Measurements from ENCODE around the gene TPCN2. TPM values are rescaled to one million over a fixed set of nuclear protein-coding genes. Genes with fewer than 3 reads are reported as not detected.

Gene TPCN2
- total and polyA plus RNA-seq, 4 donors = 6.4 to 20.8 (median 12.1) TPM

DNA sequence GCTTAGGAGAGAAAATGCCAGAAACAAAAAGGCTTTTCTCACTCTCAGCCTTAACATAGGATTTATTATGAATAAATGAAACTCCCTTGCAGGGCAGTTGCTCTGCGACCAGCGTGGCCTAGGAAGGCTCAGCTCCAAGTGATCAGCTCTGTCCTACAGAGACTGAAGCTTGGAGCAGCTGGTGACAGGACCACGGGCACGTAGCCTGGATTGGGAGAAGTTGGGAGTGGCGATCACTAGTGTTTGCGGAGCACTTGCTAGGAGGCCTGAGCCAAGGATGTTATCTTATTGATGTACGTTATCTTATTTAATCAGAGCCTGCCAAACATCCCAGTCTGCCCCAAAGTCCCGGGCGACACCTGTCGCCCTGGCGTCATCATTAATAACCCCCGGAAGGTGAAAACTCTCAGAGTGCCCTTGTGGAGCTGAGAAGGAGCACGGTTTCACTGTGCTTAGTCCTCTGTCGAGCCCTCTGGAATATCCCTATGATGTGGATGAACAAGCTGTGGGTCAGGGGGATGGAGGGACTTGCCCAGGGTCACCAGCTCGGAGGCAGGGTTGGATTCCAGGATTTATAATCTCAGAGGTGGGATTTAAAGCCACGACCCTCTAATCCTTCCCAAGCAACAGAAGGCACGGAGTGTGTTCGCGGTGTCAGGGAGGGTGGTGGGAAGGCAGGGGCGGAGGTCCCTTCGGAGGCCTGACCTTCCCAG lies 66.2 kb downstream of the TPCN2 start:
- H3K27ac ChIP-seq (ENCODE audit: low read depth in 1 of 2, low read length in 2 of 2) = no peak overlapping the region
- 57% methylated on average over 21 of the region's 21 CpGs for whole genome bisulfite sequencing
- peaks cover 0 to 10% (median 4%) of the 10 kb centered on the region in 4 donors for H3K4me1 ChIP-seq (ENCODE audit: control insufficient read depth in 4 of 4, insufficient read depth in 4 of 4, low read length in 3 of 4)
- H3K4me3 ChIP-seq (ENCODE audit: low read depth in 1 of 3, low read length in 3 of 3) = no peak overlapping the region
- H3K9me3 ChIP-seq (ENCODE audit: control insufficient read depth in 4 of 4, low read length in 3 of 4) = peaks cover 0 to 4% (median 0%) of the 10 kb centered on the region in 4 donors
- TF ChIP-seq EGR1 (IDR thresholded peaks at IDR 0.05; ENCODE audit: low read depth in 2 of 2) (no peak), RXRA (IDR thresholded peaks at IDR 0.05) (peak in 1 of 2 donors; percentile 10), YY1 (IDR thresholded peaks at IDR 0.05) (no peak)
- TF ChIP-seq, protein P1, sequence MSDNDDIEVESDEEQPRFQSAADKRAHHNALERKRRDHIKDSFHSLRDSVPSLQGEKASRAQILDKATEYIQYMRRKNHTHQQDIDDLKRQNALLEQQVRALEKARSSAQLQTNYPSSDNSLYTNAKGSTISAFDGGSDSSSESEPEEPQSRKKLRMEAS (IDR thresholded peaks at IDR 0.05) = no peak
- no peaks in the 10 kb centered on the region for H3K36me3 ChIP-seq (ENCODE audit: control insufficient read depth in 4 of 4, insufficient read depth in 3 of 4, low read depth in 1 of 4, low read length in 3 of 4)
- DNase-seq (ENCODE audit: low spot score) = no peak
- H3K9ac ChIP-seq (ENCODE audit: low read depth in 1 of 2, low read length in 2 of 2) = no peak overlapping the region
- H3K27me3 ChIP-seq (ENCODE audit: control insufficient read depth in 4 of 4, insufficient read depth in 4 of 4, low read length in 3 of 4) = no peaks in the 10 kb centered on the region

DNA sequence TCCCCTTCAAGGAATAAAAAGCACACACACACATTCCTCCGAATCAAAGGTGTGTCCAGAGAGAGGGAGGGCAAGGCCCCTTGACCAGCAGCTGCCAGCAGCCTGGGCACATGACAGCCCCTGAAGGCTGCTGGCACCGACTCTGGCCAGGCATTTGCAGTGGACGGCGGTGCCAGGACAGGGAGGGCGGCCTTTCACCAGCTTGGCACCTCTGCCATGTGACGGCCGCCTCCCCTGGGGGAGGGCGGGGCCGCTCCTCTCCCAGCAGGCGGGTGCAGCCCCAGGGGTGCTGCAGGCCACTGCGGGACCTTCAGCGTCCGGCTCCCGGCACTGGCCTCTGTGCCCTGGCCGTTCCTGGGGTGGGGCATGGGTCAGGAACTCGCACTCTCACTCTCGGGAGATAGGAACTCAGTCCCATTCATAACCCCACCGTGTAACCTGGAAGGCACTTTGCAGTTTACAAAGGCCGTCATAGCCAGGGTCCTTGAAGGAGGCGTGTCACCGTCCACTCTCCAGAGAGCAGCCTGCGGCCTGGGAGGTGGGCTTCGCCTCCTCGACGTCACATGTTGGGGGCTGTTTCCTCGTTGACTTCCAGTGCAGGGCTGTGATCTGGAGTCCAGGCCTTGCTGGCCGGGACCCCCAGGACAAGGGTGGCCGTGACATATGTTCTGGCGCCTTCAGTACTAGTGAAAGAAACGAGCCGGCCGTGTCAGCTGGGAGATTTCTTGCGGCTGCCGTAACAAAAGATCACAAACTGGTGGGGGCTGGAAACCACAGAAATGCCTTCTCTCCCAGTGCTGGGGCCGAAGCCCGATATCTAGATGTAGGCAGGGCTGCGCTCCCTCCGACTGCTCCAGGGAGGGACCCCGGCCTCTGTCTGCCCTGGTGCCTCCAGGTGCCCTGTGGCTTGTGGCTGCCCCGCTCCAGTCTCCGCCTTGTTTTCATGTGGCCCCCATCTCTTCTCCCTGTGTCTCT lies 67.1 kb downstream of the TPCN2 start:
- no peak for DNase-seq (ENCODE audit: low spot score)
- no peak overlapping the region for H3K27ac ChIP-seq (ENCODE audit: low read depth in 1 of 2, low read length in 2 of 2)
- H3K27me3 ChIP-seq (ENCODE audit: control insufficient read depth in 4 of 4, insufficient read depth in 4 of 4, low read length in 3 of 4) = no peaks in the 10 kb centered on the region
- no peak overlapping the region for H3K9ac ChIP-seq (ENCODE audit: low read depth in 1 of 2, low read length in 2 of 2)
- H3K4me3 ChIP-seq (ENCODE audit: low read depth in 1 of 3, low read length in 3 of 3) = no peak overlapping the region
- no peaks in the 10 kb centered on the region for H3K36me3 ChIP-seq (ENCODE audit: control insufficient read depth in 4 of 4, insufficient read depth in 3 of 4, low read depth in 1 of 4, low read length in 3 of 4)
- peaks cover 0 to 10% (median 4%) of the 10 kb centered on the region in 4 donors for H3K4me1 ChIP-seq (ENCODE audit: control insufficient read depth in 4 of 4, insufficient read depth in 4 of 4, low read length in 3 of 4)
- WGBS = 66% methylated on average over 41 of the region's 41 CpGs
- no peak for TF ChIP-seq FOXA1 (IDR thresholded peaks at IDR 0.05)
- TF ChIP-seq, protein P2, sequence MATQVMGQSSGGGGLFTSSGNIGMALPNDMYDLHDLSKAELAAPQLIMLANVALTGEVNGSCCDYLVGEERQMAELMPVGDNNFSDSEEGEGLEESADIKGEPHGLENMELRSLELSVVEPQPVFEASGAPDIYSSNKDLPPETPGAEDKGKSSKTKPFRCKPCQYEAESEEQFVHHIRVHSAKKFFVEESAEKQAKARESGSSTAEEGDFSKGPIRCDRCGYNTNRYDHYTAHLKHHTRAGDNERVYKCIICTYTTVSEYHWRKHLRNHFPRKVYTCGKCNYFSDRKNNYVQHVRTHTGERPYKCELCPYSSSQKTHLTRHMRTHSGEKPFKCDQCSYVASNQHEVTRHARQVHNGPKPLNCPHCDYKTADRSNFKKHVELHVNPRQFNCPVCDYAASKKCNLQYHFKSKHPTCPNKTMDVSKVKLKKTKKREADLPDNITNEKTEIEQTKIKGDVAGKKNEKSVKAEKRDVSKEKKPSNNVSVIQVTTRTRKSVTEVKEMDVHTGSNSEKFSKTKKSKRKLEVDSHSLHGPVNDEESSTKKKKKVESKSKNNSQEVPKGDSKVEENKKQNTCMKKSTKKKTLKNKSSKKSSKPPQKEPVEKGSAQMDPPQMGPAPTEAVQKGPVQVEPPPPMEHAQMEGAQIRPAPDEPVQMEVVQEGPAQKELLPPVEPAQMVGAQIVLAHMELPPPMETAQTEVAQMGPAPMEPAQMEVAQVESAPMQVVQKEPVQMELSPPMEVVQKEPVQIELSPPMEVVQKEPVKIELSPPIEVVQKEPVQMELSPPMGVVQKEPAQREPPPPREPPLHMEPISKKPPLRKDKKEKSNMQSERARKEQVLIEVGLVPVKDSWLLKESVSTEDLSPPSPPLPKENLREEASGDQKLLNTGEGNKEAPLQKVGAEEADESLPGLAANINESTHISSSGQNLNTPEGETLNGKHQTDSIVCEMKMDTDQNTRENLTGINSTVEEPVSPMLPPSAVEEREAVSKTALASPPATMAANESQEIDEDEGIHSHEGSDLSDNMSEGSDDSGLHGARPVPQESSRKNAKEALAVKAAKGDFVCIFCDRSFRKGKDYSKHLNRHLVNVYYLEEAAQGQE (IDR thresholded peaks at IDR 0.05) = no peak
- peak in 1 of 2 donors; percentile 74 for TF ChIP-seq RXRA (IDR thresholded peaks at IDR 0.05)
- no peak for TF ChIP-seq GABPA (IDR thresholded peaks at IDR 0.05 in 1 of 2, conservative IDR thresholded peaks at IDR 0.05 in 1 of 2)
- no peak for TF ChIP-seq HNF4G (IDR thresholded peaks at IDR 0.05)
- TF ChIP-seq, protein P3, sequence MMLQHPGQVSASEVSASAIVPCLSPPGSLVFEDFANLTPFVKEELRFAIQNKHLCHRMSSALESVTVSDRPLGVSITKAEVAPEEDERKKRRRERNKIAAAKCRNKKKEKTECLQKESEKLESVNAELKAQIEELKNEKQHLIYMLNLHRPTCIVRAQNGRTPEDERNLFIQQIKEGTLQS (IDR thresholded peaks at IDR 0.05) = no peak
- TF ChIP-seq NR2F2 (IDR thresholded peaks at IDR 0.05) = peak; percentile 16
- TF ChIP-seq, protein P4, sequence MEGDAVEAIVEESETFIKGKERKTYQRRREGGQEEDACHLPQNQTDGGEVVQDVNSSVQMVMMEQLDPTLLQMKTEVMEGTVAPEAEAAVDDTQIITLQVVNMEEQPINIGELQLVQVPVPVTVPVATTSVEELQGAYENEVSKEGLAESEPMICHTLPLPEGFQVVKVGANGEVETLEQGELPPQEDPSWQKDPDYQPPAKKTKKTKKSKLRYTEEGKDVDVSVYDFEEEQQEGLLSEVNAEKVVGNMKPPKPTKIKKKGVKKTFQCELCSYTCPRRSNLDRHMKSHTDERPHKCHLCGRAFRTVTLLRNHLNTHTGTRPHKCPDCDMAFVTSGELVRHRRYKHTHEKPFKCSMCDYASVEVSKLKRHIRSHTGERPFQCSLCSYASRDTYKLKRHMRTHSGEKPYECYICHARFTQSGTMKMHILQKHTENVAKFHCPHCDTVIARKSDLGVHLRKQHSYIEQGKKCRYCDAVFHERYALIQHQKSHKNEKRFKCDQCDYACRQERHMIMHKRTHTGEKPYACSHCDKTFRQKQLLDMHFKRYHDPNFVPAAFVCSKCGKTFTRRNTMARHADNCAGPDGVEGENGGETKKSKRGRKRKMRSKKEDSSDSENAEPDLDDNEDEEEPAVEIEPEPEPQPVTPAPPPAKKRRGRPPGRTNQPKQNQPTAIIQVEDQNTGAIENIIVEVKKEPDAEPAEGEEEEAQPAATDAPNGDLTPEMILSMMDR (IDR thresholded peaks at IDR 0.05; ENCODE audit: low read depth, low read length, missing input control) = no peak
- TF ChIP-seq RAD21 (IDR thresholded peaks at IDR 0.05) = peak in 1 of 2 donors; percentile 21
- no peak for TF ChIP-seq YY1 (IDR thresholded peaks at IDR 0.05)
- TF ChIP-seq, protein P1 (IDR thresholded peaks at IDR 0.05) = no peak
- TF ChIP-seq, protein P5, sequence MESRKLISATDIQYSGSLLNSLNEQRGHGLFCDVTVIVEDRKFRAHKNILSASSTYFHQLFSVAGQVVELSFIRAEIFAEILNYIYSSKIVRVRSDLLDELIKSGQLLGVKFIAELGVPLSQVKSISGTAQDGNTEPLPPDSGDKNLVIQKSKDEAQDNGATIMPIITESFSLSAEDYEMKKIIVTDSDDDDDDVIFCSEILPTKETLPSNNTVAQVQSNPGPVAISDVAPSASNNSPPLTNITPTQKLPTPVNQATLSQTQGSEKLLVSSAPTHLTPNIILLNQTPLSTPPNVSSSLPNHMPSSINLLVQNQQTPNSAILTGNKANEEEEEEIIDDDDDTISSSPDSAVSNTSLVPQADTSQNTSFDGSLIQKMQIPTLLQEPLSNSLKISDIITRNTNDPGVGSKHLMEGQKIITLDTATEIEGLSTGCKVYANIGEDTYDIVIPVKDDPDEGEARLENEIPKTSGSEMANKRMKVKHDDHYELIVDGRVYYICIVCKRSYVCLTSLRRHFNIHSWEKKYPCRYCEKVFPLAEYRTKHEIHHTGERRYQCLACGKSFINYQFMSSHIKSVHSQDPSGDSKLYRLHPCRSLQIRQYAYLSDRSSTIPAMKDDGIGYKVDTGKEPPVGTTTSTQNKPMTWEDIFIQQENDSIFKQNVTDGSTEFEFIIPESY (IDR thresholded peaks at IDR 0.05) = no peak
- TF ChIP-seq JUND (IDR thresholded peaks at IDR 0.05) = no peak
- TF ChIP-seq FOXA2 (IDR thresholded peaks at IDR 0.05) = no peak
- TF ChIP-seq TAF1 (conservative IDR thresholded peaks at IDR 0.05) = no peak
- no peak for TF ChIP-seq EGR1 (IDR thresholded peaks at IDR 0.05; ENCODE audit: low read depth in 2 of 2)
- peak in 1 of 2 donors; percentile 45 for TF ChIP-seq HNF4A (conservative IDR thresholded peaks at IDR 0.05)
- peak; percentile 25 for TF ChIP-seq SP1 (IDR thresholded peaks at IDR 0.05)
- H3K9me3 ChIP-seq (ENCODE audit: control insufficient read depth in 4 of 4, low read length in 3 of 4) = peaks cover 0 to 4% (median 0%) of the 10 kb centered on the region in 4 donors
